ENCODE results near the gene AAK1. TPM values are rescaled to one million over a fixed set of nuclear protein-coding genes. Genes with fewer than 3 reads are reported as not detected.

AAK1 gene
- total and polyA plus RNA-seq, 2 donors (not counting 3 experiments of a cell fraction or from before 2014, with no cell fraction given), result 31.0 to 127 TPM

DNA sequence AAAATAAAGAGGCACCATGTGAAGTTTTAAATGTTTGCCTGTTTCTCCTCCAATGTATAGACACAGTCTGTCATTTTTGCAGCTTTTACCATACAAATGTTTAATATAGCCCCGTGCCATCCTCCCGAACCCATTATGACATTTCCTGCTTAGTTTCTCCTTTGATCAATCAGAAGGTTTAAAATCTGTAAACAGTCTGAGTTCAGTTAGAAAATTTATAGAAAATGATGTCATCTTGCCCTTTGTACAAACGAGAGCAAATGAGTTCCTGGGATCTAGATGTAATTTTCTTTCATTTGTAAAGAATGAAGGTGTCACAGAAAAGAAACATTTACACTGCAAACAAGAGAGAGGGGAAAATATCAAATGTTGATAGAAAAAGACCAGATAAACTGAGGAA lies 143.6 kb downstream of the AAK1 start:
- dilution Hi-C loops (cut with MboI; ENCODE audit: extremely low pct_ligation_motif_present, low sequenced_read_pairs), result no loop called here
- CTCF ChIA-PET, result no interaction called here
- no peak overlapping the region for H2AFZ ChIP-seq (ENCODE audit: low read depth, low read length)
- no TSS peak for BruUV-seq (replicated peaks)
- no peak overlapping the region for H3K4me2 ChIP-seq (ENCODE audit: insufficient read depth, low read length)
- no peaks in the 10 kb centered on the region for H3K27me3 ChIP-seq (ENCODE audit: control insufficient read depth in 2 of 2, insufficient read depth in 2 of 2, low read length in 2 of 2)
- no peak overlapping the region for H3K27ac ChIP-seq (ENCODE audit: insufficient read depth, low read depth, low read length)
- no peak for TF ChIP-seq GATA2 (IDR thresholded peaks at IDR 0.05; ENCODE audit: insufficient read depth, insufficient read length, low read depth, low read length)
- no peak for TF ChIP-seq JUN (IDR thresholded peaks at IDR 0.05; ENCODE audit: borderline replicate concordance, insufficient read depth, insufficient read length, low read depth)
- no peak for TF ChIP-seq POLR2AphosphoS5 (IDR thresholded peaks at IDR 0.05; ENCODE audit: insufficient read depth, low read depth, low read length)
- no peak for TF ChIP-seq MYC (IDR thresholded peaks at IDR 0.05; ENCODE audit: low read depth, low read length)
- TF ChIP-seq POLR2A (IDR thresholded peaks at IDR 0.05; ENCODE audit: low read depth, low read length), result no peak
- no peak for TF ChIP-seq FOS (IDR thresholded peaks at IDR 0.05; ENCODE audit: borderline replicate concordance, insufficient read depth, low read length)
- TF ChIP-seq, protein P1, sequence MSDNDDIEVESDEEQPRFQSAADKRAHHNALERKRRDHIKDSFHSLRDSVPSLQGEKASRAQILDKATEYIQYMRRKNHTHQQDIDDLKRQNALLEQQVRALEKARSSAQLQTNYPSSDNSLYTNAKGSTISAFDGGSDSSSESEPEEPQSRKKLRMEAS (IDR thresholded peaks at IDR 0.05; ENCODE audit: insufficient read depth, insufficient read length), result no peak
- no peak overlapping the region for H3K9ac ChIP-seq (replicated peaks; ENCODE audit: extremely low read depth, insufficient read depth, low read length)
- no peaks in the 10 kb centered on the region for H3K9me1 ChIP-seq (replicated peaks; ENCODE audit: control insufficient read depth, extremely low read depth, insufficient read depth, low read length)
- no peaks in the 10 kb centered on the region for H3K9me3 ChIP-seq (replicated peaks; ENCODE audit: control insufficient read depth, insufficient read depth, low read length)
- H3K4me3 ChIP-seq (replicated peaks in 1 of 3; ENCODE audit: insufficient read depth in 1 of 3, low read depth in 1 of 3, low read length in 3 of 3), result no peak overlapping the region
- H3K36me3 ChIP-seq (ENCODE audit: control insufficient read depth in 2 of 2, extremely low read depth in 1 of 2, insufficient read depth in 2 of 2, low read length in 2 of 2), result peaks cover 7 to 13% of the 10 kb centered on the region in 2 experiments
- POLR2A ChIA-PET, result no interaction called here
- H4K20me1 ChIP-seq (replicated peaks; ENCODE audit: control insufficient read depth, extremely low read depth, insufficient read depth, low read length), result no peaks in the 10 kb centered on the region
- intact Hi-C loops (cut with micrococcal nuclease), result no loop called here
- H3K4me1 ChIP-seq (ENCODE audit: control insufficient read depth, extremely low read depth, insufficient read depth, low read length), result no peaks in the 10 kb centered on the region
- no peak for DNase-seq (ENCODE audit: low read depth, low spot score)
- H3K79me2 ChIP-seq (ENCODE audit: control insufficient read depth, insufficient read depth, low read length), result no peaks in the 10 kb centered on the region
- no peak for FAIRE-seq

DNA sequence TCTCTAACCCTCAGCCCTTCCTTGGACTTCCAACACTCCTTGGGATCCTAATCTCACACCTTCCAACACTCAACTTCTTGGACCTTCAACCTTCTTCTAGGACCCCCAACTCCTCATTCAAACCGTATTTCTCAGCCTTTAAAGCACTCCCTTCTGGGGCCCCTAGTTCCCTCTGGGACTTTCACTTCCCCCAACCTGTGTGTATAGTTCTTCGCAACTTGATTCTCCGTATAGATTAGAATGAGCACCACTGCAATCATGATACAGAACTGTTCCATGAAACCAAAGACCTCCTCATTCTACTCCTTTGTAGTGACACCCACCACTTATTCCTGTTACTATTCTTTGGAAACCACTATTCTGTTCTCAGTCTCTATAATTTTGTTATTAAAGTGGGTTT lies 144.3 kb downstream of the AAK1 start:
- Histone ChIP-seq H3K27me3 (ENCODE audit: control insufficient read depth in 2 of 2, insufficient read depth in 2 of 2, low read length in 2 of 2) (no peaks in the 10 kb centered on the region), H3K9me1 (replicated peaks; ENCODE audit: control insufficient read depth, extremely low read depth, insufficient read depth, low read length) (no peaks in the 10 kb centered on the region), H3K4me3 (replicated peaks in 1 of 3; ENCODE audit: insufficient read depth in 1 of 3, low read depth in 1 of 3, low read length in 3 of 3) (no peak overlapping the region), H4K20me1 (replicated peaks; ENCODE audit: control insufficient read depth, extremely low read depth, insufficient read depth, low read length) (no peaks in the 10 kb centered on the region), H3K9me3 (replicated peaks; ENCODE audit: control insufficient read depth, insufficient read depth, low read length) (no peaks in the 10 kb centered on the region), H3K79me2 (ENCODE audit: control insufficient read depth, insufficient read depth, low read length) (no peaks in the 10 kb centered on the region), H3K36me3 (ENCODE audit: control insufficient read depth in 2 of 2, extremely low read depth in 1 of 2, insufficient read depth in 2 of 2, low read length in 2 of 2) (peaks cover 7 to 15% of the 10 kb centered on the region in 2 experiments), H3K27ac (ENCODE audit: insufficient read depth, low read depth, low read length) (no peak overlapping the region), H3K9ac (replicated peaks; ENCODE audit: extremely low read depth, insufficient read depth, low read length) (no peak overlapping the region), H3K4me1 (ENCODE audit: control insufficient read depth, extremely low read depth, insufficient read depth, low read length) (no peaks in the 10 kb centered on the region), H3K4me2 (ENCODE audit: insufficient read depth, low read length) (no peak overlapping the region), H2AFZ (ENCODE audit: low read depth, low read length) (no peak overlapping the region)
- no TSS peak for BruUV-seq (replicated peaks)
- FAIRE-seq (no peak), DNase-seq (ENCODE audit: low read depth, low spot score) (no peak)
- CTCF ChIA-PET, result no interaction called here
- intact Hi-C loops (cut with micrococcal nuclease), result no loop called here
- POLR2A ChIA-PET, result no interaction called here
- TF ChIP-seq FOS (IDR thresholded peaks at IDR 0.05; ENCODE audit: borderline replicate concordance, insufficient read depth, low read length), result no peak
- no peak for TF ChIP-seq POLR2A (IDR thresholded peaks at IDR 0.05; ENCODE audit: low read depth, low read length)
- TF ChIP-seq, protein P1 (IDR thresholded peaks at IDR 0.05; ENCODE audit: insufficient read depth, insufficient read length), result no peak
- no peak for TF ChIP-seq GATA2 (IDR thresholded peaks at IDR 0.05; ENCODE audit: insufficient read depth, insufficient read length, low read depth, low read length)
- TF ChIP-seq JUN (IDR thresholded peaks at IDR 0.05; ENCODE audit: borderline replicate concordance, insufficient read depth, insufficient read length, low read depth), result no peak
- TF ChIP-seq EZH2 (IDR thresholded peaks at IDR 0.05; ENCODE audit: borderline replicate concordance, low read depth, low read length, severe bottlenecking), result no peak
- no peak for TF ChIP-seq MYC (IDR thresholded peaks at IDR 0.05; ENCODE audit: low read depth, low read length)
- TF ChIP-seq POLR2AphosphoS5 (IDR thresholded peaks at IDR 0.05; ENCODE audit: insufficient read depth, low read depth, low read length), result no peak
- TF ChIP-seq, protein P2, sequence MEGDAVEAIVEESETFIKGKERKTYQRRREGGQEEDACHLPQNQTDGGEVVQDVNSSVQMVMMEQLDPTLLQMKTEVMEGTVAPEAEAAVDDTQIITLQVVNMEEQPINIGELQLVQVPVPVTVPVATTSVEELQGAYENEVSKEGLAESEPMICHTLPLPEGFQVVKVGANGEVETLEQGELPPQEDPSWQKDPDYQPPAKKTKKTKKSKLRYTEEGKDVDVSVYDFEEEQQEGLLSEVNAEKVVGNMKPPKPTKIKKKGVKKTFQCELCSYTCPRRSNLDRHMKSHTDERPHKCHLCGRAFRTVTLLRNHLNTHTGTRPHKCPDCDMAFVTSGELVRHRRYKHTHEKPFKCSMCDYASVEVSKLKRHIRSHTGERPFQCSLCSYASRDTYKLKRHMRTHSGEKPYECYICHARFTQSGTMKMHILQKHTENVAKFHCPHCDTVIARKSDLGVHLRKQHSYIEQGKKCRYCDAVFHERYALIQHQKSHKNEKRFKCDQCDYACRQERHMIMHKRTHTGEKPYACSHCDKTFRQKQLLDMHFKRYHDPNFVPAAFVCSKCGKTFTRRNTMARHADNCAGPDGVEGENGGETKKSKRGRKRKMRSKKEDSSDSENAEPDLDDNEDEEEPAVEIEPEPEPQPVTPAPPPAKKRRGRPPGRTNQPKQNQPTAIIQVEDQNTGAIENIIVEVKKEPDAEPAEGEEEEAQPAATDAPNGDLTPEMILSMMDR (IDR thresholded peaks at IDR 0.05; ENCODE audit: extremely low read depth in 1 of 2, insufficient read depth in 1 of 2, low read depth in 1 of 2, low read length in 2 of 2), result no peak
- dilution Hi-C loops (cut with MboI; ENCODE audit: extremely low pct_ligation_motif_present, low sequenced_read_pairs), result no loop called here

Data from endothelial cell of umbilical vein (primary cell).